Tibial nerve (tissue), 4 donors: Measurements from ENCODE around the gene NRCAM. TPM values are rescaled to one million over a fixed set of nuclear protein-coding genes. Genes with fewer than 3 reads are reported as not detected.

Experiments used
- DNase-seq, 2 donors: peaks; one replicate each; pipeline ENCODE4 v3.0.0-alpha.2; 2019; ENCODE audit warnings: low spot score in 2 of 2
- H3K27ac ChIP-seq, 4 donors: fragments of 200-600 bp; sonication (generic) in 3 of 4; one replicate each; pipeline ENCODE4 v1.5.1; 2017 to 2019; ENCODE audit warnings: mild to moderate bottlenecking in 1 of 4
- H3K27me3 ChIP-seq, 2 donors: fragments of 200-600 bp; sonication (generic) in 1 of 2; one replicate each; pipeline versions ENCODE4 v1.5.1 to v1.6.0; 2017 to 2019
- H3K36me3 ChIP-seq, 3 donors: fragments of 200-600 bp; sonication (generic); one replicate each; pipeline ENCODE4 v1.5.1; 2018 to 2019
- H3K4me1 ChIP-seq, 4 donors: fragments of 200-600 bp; sonication (generic) in 3 of 4; one replicate each; pipeline ENCODE4 v1.5.1; 2017 to 2019
- H3K4me3 ChIP-seq, 4 donors: fragments of 200-600 bp; sonication (generic) in 3 of 4; one replicate each; pipeline ENCODE4 v1.5.1; 2017 to 2019; ENCODE audit warnings: mild to moderate bottlenecking in 1 of 4, moderate library complexity in 1 of 4
- H3K9me3 ChIP-seq, 4 donors: fragments of 200-600 bp; sonication (generic) in 3 of 4; one replicate each; pipeline ENCODE4 v1.5.1; 2017 to 2019
- EP300 ChIP-seq, 2 donors: sonication (generic); formaldehyde crosslinking; IDR thresholded peaks; one replicate each; pipeline ENCODE4 v1.6.1; 2017; ENCODE audit warnings: antibody characterized with exemption in 2 of 2, mild to moderate bottlenecking in 1 of 2
- POLR2A ChIP-seq, 2 donors: fragments of 450-650 bp; IDR thresholded peaks; one replicate each; pipeline ENCODE4 v1.6.1; 2017; ENCODE audit warnings: antibody characterized with exemption in 2 of 2, mild to moderate bottlenecking in 2 of 2, moderate library complexity in 2 of 2
- WGBS, 2 donors: methylation state at CpG; one replicate each; pipeline ENCODE4 v1.1.5; 2018; 5-methylcytosine and 5-hydroxymethylcytosine counted together
- total RNA-seq, 4 donors: library from RNA; depleted of rRNA; stranded (reverse); fragments of >200 nt; gene quantifications; one replicate each; pipeline ENCODE4 v1.1.0, GENCODE V29; 2016
- TF ChIP-seq, protein P1 (sequence below), 5 experiments: fragments of 200-600 bp in 3 of 5; fragments of 450-650 bp in 2 of 5; sonication (generic) in 3 of 5; IDR thresholded peaks; one replicate each; pipeline ENCODE4 v1.5.1; 2016 to 2019; ENCODE audit warnings: antibody characterized with exemption in 5 of 5, mild to moderate bottlenecking in 3 of 5, moderate library complexity in 2 of 5

NRCAM gene
- total RNA-seq, 4 donors from 2014 or later, result 16.5 to 87.4 (median 22.4) TPM

DNA sequence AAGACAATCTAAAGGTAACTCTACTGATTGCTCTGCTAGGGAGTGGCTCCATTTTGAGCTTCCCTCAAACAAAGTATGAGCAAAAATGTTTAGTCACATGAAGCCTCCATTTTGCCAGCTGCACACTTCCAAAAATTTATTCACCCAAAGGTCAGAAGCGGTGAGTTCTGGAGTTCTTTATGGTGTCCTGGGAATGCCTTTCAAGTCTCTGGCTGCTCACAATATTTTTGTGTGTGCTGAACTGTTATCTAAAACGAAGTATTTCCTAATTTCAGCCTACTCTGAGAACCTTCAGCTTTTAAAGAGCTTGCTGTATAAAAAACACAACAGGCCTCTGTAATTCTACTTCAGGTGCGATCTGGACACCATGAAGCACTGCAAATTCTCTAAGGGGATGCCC, 15.6 kb downstream of the NRCAM start:
- no peak overlapping the region for H3K27ac ChIP-seq
- H3K4me1 ChIP-seq, result no peaks in the 10 kb centered on the region
- WGBS, 2 donors, result 74 to 77% methylated on average over 3 of the region's 3 CpGs
- TF ChIP-seq EP300 (IDR thresholded peaks at IDR 0.05), result no peak
- TF ChIP-seq, protein P1, sequence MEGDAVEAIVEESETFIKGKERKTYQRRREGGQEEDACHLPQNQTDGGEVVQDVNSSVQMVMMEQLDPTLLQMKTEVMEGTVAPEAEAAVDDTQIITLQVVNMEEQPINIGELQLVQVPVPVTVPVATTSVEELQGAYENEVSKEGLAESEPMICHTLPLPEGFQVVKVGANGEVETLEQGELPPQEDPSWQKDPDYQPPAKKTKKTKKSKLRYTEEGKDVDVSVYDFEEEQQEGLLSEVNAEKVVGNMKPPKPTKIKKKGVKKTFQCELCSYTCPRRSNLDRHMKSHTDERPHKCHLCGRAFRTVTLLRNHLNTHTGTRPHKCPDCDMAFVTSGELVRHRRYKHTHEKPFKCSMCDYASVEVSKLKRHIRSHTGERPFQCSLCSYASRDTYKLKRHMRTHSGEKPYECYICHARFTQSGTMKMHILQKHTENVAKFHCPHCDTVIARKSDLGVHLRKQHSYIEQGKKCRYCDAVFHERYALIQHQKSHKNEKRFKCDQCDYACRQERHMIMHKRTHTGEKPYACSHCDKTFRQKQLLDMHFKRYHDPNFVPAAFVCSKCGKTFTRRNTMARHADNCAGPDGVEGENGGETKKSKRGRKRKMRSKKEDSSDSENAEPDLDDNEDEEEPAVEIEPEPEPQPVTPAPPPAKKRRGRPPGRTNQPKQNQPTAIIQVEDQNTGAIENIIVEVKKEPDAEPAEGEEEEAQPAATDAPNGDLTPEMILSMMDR (IDR thresholded peaks at IDR 0.05), result no peak
- no peak for TF ChIP-seq POLR2A (IDR thresholded peaks at IDR 0.05)
- H3K9me3 ChIP-seq, result no peaks in the 10 kb centered on the region
- no peaks in the 10 kb centered on the region for H3K36me3 ChIP-seq
- H3K4me3 ChIP-seq, result no peak overlapping the region
- no peak for DNase-seq
- no peaks in the 10 kb centered on the region for H3K27me3 ChIP-seq

DNA sequence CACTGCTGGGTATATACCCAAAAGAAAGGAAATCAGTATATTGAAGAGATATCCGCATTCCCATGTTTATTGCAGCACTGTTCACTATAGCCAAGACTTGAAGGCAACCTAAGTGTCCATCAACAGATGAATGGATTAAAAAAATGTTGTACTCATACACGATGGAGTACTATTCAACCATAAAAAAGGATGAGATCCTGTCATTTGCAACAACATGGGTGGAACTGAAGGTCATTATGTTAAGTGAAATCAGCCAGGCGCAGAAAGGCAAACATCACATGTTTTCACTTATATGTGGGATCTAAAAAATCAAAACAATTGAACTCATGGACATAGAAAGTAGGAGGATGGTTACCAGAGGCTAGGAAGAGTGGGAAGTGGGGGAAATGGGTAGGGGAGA, 19.3 kb downstream of the NRCAM start:
- DNase-seq, result no peak
- H3K9me3 ChIP-seq, result no peaks in the 10 kb centered on the region
- WGBS, 2 donors, result 85 to 89% methylated on average over 3 of the region's 3 CpGs
- no peaks in the 10 kb centered on the region for H3K27me3 ChIP-seq
- no peak overlapping the region for H3K27ac ChIP-seq
- no peak for TF ChIP-seq POLR2A (IDR thresholded peaks at IDR 0.05)
- TF ChIP-seq, protein P1 (IDR thresholded peaks at IDR 0.05), result no peak
- no peak for TF ChIP-seq EP300 (IDR thresholded peaks at IDR 0.05)
- no peaks in the 10 kb centered on the region for H3K4me1 ChIP-seq
- no peaks in the 10 kb centered on the region for H3K36me3 ChIP-seq
- H3K4me3 ChIP-seq, result no peak overlapping the region

DNA sequence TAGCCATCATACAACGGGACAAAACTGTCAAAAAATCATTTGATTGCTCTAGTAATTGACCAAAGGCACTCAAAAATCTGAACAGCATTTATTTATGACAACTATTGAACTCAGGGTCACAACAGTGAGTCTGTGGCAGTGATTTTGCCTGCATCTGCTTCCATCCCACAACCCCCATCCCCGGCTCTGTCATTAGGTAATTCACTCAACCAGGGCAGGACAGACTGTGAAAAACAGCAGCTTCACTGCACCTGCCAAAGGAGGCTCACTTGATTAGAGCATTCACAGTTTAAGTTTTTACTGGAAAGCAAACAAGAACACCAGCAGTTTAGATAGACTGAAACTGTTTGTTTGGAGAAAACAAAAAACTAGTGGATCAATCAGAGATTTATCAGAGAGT, 22.2 kb downstream of the NRCAM start:
- Histone ChIP-seq H3K36me3 (no peaks in the 10 kb centered on the region), H3K4me1 (no peaks in the 10 kb centered on the region), H3K27me3 (no peaks in the 10 kb centered on the region), H3K4me3 (no peak overlapping the region), H3K27ac (no peak overlapping the region), H3K9me3 (no peaks in the 10 kb centered on the region)
- TF ChIP-seq EP300 (IDR thresholded peaks at IDR 0.05) (no peak), POLR2A (IDR thresholded peaks at IDR 0.05) (no peak)
- TF ChIP-seq, protein P1 (IDR thresholded peaks at IDR 0.05), result no peak
- DNase-seq, result no peak
- 69 to 70% methylated on average over 2 of the region's 2 CpGs for WGBS, 2 donors

DNA sequence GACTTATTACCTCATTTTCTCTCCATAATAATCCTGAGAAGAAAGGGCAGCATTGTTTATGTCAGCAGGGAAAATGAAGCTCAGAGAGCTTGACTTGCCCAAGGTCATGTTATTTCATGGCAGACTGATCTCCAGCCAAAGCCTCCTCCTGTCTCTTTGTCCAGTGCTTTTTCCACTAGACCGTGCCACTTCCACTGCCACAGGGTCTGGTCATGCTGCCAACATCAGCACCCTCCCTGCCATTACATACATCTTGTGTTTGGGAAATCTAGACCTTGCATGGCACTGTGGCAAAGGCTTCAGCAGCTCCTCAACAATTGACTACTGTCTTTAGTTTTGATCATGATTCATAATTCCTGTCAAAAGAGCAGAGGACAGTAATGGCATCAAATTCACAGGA, 25.1 kb downstream of the NRCAM start:
- no peaks in the 10 kb centered on the region for H3K4me1 ChIP-seq
- no peaks in the 10 kb centered on the region for H3K27me3 ChIP-seq
- no peaks in the 10 kb centered on the region for H3K9me3 ChIP-seq
- H3K4me3 ChIP-seq, result no peak overlapping the region
- 47 to 59% methylated on average over 1 of the region's 1 CpG for WGBS, 2 donors
- no peak overlapping the region for H3K27ac ChIP-seq
- no peak for DNase-seq
- TF ChIP-seq EP300 (IDR thresholded peaks at IDR 0.05) (no peak), POLR2A (IDR thresholded peaks at IDR 0.05) (no peak)
- TF ChIP-seq, protein P1 (IDR thresholded peaks at IDR 0.05), result no peak
- no peaks in the 10 kb centered on the region for H3K36me3 ChIP-seq

DNA sequence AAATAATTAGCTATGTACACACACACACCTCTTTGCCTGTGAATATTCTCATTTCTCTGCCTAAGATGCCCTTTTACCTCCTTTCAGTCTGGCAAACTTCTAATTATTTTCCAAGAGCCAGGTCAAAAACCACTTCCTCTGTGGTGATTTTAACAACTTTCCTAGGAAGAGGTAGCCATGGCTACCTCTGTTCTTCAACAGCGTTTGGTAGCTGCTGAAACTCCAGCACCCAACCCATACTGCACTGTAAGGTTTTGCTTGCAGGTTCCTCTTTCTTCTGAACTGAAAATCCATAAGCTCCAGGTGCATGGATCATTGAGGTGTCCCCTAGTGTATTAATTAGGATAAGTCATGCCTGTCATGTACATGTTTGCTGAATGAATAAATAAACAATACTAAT, 25.6 kb downstream of the NRCAM start:
- Histone ChIP-seq H3K4me1 (no peaks in the 10 kb centered on the region), H3K27ac (no peak overlapping the region), H3K36me3 (no peaks in the 10 kb centered on the region), H3K4me3 (no peak overlapping the region), H3K9me3 (no peaks in the 10 kb centered on the region), H3K27me3 (no peaks in the 10 kb centered on the region)
- TF ChIP-seq POLR2A (IDR thresholded peaks at IDR 0.05) (no peak), EP300 (IDR thresholded peaks at IDR 0.05) (no peak)
- TF ChIP-seq, protein P1 (IDR thresholded peaks at IDR 0.05), result no peak
- DNase-seq, result no peak
- WGBS, 2 donors, result 24 to 35% methylated on average over 1 of the region's 1 CpG
